Right lobe of liver (tissue), 4 donors: ENCODE measurements around the gene CRYGN.

Experiments
- POLR2A ChIP-seq: fragments of 450-650 bp; IDR thresholded peaks from one replicate; pipeline ENCODE4 v1.6.1; 2017; ENCODE audit warnings: antibody characterized with exemption, mild to moderate bottlenecking
- TF ChIP-seq, protein P1 (sequence below), 4 donors: fragments of 200-600 bp in 3 of 4; fragments of 450-650 bp in 1 of 4; IDR thresholded peaks; one replicate each; pipeline versions ENCODE4 v1.5.1 to v1.8.0; 2016 to 2022; ENCODE audit warnings: antibody characterized with exemption in 4 of 4, mild to moderate bottlenecking in 2 of 4
- donor health status: DM: no; HTN: no; CAD: no.
- donor health status: DM: no; HTN: no; CAD: no.
- donor health status: DM: no; HTN: yes; CAD: no.

DNA sequence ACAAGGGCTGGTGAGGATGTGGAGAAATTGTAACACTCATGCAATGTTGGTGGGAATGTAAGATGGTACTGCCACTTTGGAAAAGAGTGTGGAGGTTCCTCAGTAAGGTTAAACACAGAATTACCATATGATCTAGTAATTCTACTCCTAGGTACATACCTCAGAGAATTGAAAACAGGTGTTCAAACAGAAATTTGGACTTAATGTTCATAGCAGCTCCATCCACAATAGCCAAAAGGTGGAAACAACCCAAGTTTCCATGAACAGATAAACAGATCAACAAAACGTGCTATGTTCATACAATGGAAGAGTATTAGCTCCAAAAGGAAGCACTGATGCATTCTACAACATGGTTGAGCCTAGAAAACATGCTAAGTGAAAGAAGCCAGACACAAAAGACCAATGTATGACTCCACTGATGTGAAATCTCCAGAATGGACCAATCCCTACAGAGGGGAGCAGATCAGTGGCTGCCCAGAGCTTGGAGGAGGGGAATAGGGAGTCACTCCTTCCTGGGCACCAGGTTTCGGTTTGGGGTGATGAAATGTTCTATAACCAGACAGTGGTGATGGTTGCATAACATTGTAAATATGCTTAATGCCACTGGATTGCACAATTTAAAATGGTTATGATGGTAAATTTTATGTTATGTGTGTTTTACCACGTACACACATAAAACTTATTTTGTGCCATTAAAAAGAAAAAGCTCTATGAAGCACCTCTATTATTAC is 24.4 kb downstream of the CRYGN start:
- TF ChIP-seq, protein P1, sequence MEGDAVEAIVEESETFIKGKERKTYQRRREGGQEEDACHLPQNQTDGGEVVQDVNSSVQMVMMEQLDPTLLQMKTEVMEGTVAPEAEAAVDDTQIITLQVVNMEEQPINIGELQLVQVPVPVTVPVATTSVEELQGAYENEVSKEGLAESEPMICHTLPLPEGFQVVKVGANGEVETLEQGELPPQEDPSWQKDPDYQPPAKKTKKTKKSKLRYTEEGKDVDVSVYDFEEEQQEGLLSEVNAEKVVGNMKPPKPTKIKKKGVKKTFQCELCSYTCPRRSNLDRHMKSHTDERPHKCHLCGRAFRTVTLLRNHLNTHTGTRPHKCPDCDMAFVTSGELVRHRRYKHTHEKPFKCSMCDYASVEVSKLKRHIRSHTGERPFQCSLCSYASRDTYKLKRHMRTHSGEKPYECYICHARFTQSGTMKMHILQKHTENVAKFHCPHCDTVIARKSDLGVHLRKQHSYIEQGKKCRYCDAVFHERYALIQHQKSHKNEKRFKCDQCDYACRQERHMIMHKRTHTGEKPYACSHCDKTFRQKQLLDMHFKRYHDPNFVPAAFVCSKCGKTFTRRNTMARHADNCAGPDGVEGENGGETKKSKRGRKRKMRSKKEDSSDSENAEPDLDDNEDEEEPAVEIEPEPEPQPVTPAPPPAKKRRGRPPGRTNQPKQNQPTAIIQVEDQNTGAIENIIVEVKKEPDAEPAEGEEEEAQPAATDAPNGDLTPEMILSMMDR (IDR thresholded peaks at IDR 0.05) = no peak
- TF ChIP-seq POLR2A = no peak
